22Rv1 (cell line): Measurements from ENCODE around the gene RIMS4.

ENCODE experiments used
- ZFX ChIP-seq: fragments of 450-650 bp; IDR thresholded peaks from 2 replicates; pipeline ENCODE4 v1.6.1; 2017; ENCODE audit warnings: antibody characterized with exemption, borderline replicate concordance
- TF ChIP-seq, protein P1 (sequence below): fragments of 450-650 bp; IDR thresholded peaks from 2 replicates; pipeline ENCODE4 v1.5.1; 2017; ENCODE audit warnings: mild to moderate bottlenecking

- TF ChIP-seq, protein P1, sequence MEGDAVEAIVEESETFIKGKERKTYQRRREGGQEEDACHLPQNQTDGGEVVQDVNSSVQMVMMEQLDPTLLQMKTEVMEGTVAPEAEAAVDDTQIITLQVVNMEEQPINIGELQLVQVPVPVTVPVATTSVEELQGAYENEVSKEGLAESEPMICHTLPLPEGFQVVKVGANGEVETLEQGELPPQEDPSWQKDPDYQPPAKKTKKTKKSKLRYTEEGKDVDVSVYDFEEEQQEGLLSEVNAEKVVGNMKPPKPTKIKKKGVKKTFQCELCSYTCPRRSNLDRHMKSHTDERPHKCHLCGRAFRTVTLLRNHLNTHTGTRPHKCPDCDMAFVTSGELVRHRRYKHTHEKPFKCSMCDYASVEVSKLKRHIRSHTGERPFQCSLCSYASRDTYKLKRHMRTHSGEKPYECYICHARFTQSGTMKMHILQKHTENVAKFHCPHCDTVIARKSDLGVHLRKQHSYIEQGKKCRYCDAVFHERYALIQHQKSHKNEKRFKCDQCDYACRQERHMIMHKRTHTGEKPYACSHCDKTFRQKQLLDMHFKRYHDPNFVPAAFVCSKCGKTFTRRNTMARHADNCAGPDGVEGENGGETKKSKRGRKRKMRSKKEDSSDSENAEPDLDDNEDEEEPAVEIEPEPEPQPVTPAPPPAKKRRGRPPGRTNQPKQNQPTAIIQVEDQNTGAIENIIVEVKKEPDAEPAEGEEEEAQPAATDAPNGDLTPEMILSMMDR = no peak
- TF ChIP-seq ZFX = no peak
Observed at GRCh38 chr20:44709380-44709779, 101.0 kb downstream of the RIMS4 start.
